Head of caudate nucleus (tissue), 42 donors: ENCODE measurements around the gene KIRREL3.
"Not testable (repeated sequence)": the region's sequence is repeated elsewhere in the genome, so short reads cannot be mapped to it uniquely, and the experiment has no call there.

Source experiments
- DNase-seq, 42 donors: peaks; one replicate each; pipeline versions ENCODE4 v3.0.0 to v3.0.0-alpha.2; 2020 to 2021; ENCODE audit warnings: mixed read lengths in 7 of 42
- intact Hi-C: fragments of 100-400 bp; cut with DNase I; formaldehyde crosslinking; loops from one replicate; pipeline ENCODE4 v1.15.0; 2022

Gene KIRREL3

DNA sequence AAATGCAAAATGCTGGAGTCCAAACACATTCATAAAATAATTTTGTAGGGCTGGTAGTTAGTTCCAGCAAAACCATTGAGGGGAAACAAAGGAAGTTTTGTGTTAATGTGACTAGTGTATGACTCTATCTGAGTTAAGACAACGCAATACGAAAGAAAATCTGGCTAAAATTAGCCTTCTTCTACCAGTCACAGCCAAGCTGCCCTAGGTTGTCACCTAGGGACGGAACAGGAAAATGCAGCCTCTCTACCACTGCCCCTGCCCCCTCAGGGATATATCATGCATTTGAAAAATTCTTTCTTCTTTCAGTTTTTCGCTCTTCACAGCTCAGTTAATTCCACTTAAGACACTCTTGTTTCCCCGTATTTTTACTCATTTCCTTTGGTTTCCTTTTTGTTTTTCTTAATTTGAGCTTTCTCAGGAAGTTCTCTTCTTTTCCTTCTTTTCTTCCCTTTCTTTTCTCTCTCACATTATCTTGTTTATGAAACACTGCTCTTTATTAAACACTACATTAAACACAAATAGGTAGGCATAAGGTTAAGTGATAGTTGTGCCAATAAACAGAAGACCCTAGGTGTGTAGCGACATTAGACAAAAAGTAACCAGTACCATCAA is 30.6 kb downstream of the KIRREL3 start:
- DNase-seq, result peak in 28 of 42 donors; percentile 17 to 83 (median 52)
- intact Hi-C loops, result no loop called here

DNA sequence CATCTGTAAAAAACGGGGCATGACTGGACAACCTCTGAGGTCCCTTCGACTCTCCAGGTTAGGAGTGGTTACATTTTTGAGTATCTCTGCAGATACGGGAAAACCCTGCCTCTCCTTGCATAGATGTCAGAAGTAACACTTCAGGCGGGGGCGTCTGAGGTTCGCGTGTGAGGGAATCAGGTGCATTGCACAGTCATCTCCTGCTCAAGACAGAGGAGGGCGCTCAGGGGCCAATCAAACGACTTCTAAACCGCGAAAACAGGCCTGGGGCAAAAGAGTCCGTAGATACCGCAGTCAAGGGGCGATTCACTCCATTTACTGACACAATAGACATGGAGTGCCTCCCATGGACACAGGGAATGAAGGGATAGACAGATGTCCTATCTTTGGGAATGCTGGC is 31.7 kb downstream of the KIRREL3 start:
- peak in 40 of 42 donors; percentile 46 to 90 (median 71) for DNase-seq
- intact Hi-C loops, result no loop called here

DNA sequence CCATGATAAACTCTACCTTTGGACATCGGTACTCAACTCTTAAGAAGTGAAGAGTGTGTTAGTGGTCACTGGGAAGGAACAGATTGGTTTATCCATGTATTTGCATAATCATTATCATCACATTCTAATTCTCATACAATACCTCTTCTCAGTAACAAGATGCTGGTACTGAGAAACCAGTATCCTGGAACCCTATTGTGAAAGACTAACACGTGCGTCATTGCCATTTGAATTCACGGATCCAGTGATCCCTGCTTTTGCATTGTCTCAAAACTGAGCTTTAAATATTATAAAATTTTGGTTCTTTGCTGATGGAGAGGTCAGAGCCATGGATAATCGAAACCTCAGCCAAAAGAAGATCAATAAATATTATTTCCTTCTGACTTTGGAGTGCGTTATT is 35.2 kb downstream of the KIRREL3 start:
- no peak for DNase-seq
- intact Hi-C loops, result no loop called here

DNA sequence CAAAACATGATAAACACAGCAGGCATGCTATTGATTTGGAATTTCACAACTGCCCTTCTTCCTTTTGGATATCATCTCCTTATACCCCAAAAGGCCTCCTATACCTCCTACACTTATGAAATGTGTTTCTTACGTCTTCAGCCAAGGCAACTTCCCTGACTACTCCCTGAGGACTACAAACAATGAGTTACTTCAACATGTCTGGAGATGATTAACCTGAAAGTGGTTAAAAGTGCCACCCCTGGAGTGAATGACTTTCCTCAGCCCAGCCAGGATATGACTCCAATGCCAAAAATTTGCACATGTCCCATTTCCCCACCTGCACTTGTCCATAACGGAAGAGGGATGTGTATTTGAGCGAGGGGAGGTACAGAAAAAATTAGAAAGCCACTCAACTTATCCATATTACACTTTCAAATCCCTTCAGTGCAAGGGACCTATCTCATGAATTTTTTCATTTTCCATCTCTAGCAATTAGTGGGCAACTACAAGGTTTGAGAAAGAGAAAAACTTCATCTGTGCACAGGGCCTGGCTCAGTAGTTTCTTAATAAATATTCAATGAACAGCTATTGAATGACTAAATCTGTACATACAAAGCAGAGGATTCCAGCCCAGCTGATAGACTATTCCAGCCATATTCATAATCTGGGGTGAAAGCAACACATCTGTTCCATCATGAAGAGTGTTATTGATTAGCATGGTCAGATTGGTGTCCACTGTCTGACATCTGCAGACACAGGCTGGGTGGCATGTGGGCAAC is 36.8 kb downstream of the KIRREL3 start:
- DNase-seq, result no peak
- intact Hi-C loops, result no loop called here

DNA sequence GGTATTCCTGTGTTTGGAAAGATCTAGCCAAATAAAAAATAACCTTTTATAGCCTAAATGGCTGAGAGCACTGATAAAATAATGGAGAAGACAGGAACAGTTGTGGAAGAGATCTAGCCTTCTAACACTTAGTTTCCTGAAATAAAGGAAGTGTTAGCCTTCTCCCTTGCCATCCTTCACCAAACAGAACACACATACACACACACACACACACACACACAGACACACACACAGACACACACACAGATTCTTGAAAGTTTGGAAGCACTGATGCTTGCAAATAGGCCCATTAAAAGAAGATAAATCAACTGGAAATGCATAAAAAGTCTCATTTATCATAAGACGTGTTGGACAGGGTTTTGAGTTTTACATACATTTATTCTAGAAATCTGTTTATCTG is 37.5 kb downstream of the KIRREL3 start:
- intact Hi-C loops, result no loop called here
- no peak for DNase-seq

DNA sequence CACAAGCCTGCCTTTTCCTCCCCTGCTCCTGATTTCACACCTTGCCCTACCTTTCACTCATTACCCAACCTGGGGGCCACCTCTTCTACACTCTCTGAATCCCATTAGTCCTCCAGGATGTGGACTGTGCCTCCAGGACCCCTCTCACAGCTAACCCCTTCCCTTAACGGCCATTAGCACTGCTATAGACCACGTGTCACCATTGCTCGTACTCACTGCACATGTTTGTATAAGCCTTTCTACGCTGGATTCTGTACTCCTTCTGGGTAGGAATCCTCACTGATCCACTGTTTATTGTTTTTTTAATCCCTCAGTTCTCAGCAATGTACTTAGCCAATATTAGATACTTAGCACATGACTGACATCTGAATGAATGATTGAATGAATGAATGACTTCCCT is 40.9 kb downstream of the KIRREL3 start:
- DNase-seq, result no peak
- intact Hi-C loops, result no loop called here

DNA sequence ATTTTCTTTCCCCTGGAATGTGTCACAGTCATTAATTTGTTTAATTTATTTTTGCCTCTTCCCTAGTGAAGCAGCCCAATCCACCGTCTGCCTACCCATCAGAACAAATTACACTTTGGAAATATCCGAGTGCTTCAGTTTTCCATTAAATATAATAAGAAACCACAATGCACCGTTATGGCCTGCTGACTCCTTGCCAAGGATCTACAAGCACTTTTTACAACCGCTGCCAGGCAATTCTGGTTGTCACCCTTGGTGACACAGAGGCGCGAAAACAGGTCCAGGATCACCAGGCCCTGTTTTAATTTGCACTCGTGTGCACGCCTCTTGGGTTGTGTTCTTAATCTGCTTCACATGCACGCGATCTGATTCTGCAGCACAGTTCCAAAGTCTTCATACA is 43.9 kb downstream of the KIRREL3 start:
- intact Hi-C loops, result no loop called here
- no peak for DNase-seq

DNA sequence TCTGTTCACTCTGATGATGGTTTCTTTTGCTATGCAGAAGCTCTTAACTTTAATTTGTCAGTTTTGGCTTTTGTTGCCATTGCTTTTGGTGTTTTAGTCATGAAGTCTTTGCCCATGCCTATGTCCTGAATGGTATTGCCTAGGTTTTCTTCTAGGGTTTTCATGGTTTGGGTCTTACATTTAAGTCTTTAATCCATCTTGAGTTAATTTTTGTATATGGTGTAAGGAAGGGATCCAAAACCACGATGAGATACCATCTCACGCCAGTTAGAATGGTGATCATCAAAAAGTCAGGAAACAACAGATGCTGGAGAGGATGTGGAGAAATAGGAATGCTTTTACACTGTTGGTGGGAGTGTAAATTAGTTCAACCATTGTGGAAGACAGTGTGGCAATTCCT is 48.0 kb downstream of the KIRREL3 start:
- DNase-seq, intact Hi-C loops: not testable (repeated sequence)

DNA sequence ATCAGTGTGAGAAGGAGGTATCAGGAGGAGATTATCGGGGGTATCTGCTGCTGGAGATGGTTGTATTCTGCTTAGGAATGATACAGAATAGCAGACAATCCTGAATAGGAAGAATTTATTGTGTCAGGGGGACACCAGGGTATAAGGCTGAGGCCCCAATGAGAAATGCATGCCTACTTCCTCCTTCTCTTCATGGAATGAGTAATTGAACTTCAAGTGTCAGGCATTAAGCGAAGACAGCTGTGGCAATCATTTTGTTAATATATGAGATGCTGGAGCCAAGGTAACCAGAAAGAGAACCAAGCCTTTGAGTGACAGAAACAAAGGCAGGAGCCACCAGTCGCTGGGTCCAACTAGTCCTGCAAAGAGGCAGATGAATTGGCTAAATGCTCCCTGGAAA is 49.1 kb downstream of the KIRREL3 start:
- DNase-seq, result no peak
- intact Hi-C loops, result no loop called here

DNA sequence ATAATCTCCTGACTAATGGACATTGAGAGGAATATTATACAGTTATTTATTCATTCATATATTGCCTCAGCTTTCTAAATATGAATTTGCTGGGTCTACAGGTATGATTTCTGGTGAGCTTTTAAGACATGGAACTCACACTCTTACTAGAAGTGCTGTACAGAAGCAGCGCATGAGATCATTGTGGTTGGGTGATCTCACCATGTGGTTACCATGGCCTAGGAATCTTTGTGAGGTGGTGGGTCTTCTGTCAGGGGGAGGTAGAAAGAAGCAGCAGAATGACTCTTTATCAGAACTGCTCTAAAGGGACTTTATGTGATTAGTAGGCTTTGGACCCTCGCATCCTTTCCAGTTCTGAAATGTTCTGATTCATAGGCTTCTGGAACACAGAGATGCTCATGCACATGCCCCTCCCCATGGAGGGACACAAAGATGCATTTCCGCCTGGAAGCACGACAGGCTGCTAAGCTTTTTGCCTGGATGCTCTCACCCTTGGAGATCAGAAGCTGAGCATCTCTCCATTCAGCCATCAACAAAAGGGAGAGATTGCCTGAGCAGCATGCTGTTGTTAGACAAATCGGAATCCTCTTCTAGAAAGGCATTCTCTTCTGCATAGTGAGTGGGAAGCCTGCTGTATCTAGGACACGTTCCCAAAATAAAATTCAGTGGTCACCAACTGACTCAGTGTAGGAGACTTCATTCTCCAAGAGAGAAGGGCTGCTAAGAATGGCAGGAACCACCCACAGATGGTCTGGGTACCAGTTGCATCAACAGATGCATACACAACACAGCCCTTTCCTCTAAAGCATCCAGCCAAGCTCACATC is 51.3 kb downstream of the KIRREL3 start:
- DNase-seq, result no peak
- intact Hi-C loops, result no loop called here

DNA sequence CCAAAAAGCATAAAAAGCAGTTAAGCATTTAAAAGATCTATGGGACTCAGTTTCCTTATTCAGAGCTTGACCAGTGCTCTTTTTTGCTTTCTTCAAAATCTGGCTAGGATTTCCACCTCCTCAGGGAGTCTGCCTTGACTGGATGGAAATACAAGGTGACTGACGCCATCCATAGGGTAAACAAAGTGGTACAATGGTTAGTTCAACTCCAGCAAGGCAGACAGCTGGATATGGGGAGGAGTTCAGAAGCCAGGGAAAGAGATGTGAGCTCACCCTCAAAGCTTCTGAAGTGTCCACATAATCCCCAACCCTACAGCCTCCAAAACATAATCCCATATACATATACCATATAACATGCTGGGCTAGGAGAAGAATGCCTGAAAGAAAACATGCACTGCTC is 52.0 kb downstream of the KIRREL3 start:
- DNase-seq, result no peak
- intact Hi-C loops, result no loop called here

DNA sequence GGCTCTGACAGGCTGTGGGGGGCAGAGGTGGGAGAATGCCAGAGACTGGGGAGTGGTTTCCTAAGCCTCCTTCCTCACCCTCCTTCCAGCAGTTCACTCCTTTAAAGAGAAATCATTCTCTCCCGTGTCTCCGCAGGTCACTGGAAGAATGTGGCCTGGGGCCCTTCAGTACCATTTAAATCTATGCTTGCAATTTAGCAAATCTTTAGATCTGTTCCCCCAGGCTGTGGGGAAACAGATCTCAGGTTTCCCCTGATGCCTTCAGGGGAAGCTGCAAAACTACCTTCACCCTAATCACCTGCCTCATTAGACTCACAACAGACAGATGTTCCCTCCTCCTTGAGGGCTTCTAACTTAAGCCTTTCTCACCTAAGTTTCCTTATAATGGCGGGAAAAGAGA is 55.3 kb downstream of the KIRREL3 start:
- intact Hi-C loops, result no loop called here
- DNase-seq, result no peak

DNA sequence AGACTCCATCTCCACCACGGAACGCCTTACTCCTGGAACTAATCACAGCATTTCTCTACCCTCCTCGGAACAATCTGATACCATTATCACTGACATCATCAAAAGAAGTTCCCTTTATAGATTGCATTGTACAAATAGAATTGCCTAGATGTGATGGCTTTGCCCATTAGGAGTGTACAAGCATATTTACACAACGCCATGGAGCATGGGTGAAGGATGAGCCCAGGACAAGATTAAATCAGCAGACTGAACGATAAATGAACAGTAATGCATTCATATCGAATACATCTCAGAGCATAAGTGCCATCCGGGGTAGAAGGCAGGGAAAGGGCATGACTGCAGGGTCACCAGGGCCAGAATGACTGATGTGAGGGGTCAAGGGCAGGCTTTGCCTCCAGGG is 57.3 kb downstream of the KIRREL3 start:
- intact Hi-C loops, result no loop called here

DNA sequence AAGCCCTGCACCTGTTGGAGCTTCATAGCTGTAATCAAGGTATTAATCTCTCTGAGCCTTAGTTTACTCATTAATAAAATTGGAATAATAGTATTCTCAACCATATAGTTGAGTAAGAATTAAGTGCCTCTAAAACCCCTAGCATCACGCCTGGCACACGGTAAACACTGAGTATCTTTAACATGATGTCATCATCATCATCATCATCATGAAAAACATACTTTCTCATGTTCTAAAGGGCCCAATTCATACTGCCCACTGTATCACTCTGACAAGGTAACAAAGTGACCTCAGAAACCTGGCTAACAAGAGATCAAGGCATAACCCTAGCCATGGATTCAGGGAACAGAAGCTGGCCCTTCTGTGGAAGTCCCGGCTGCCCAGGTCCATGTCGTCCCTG is 58.4 kb downstream of the KIRREL3 start:
- intact Hi-C loops, result no loop called here

More for the DNA sequence above, 57.3 kb downstream of the KIRREL3 start:
- no peak for DNase-seq

DNA sequence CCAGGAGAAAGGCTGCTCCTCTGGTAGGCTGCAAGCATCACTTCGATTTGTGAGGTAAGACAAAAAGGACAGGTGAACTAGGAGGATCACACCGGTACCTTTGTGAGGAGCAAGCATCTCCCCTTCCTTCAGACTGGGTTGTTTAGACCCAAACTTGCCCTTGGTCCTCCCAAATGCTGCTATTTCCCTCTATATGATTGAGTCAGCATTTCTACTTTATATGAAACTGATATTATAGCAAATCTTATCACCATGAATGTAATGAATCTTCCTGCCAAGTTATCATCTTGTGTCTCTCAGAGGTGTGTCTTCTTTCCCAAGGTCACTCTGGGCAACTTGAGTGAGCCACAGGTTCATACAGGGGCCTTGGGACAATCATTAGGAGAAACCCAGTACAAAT is 61.0 kb downstream of the KIRREL3 start:
- no peak for DNase-seq
- intact Hi-C loops, result no loop called here

More for the DNA sequence above, 58.4 kb downstream of the KIRREL3 start:
- peak in 1 of 42 donors; percentile 40 for DNase-seq

DNA sequence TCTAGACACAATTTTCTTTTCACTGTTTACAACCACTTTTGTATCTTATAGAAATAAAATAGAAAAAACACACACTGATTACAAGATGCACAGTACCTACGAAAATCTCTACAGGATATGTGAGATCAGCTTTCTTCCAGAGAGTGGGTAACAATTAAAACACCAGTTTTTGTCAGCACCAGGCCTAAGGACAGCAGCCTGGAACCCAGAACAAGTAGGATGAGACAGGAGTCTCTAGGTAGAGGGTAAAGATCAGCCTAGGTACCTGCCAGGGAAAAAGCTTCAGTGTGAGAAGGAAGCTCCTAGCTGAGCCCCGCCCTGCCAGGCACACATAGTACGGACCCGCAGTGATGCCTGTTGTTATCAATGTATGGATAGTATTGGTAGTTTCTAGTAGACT is 61.9 kb downstream of the KIRREL3 start:
- no peak for DNase-seq
- intact Hi-C loops, result no loop called here

DNA sequence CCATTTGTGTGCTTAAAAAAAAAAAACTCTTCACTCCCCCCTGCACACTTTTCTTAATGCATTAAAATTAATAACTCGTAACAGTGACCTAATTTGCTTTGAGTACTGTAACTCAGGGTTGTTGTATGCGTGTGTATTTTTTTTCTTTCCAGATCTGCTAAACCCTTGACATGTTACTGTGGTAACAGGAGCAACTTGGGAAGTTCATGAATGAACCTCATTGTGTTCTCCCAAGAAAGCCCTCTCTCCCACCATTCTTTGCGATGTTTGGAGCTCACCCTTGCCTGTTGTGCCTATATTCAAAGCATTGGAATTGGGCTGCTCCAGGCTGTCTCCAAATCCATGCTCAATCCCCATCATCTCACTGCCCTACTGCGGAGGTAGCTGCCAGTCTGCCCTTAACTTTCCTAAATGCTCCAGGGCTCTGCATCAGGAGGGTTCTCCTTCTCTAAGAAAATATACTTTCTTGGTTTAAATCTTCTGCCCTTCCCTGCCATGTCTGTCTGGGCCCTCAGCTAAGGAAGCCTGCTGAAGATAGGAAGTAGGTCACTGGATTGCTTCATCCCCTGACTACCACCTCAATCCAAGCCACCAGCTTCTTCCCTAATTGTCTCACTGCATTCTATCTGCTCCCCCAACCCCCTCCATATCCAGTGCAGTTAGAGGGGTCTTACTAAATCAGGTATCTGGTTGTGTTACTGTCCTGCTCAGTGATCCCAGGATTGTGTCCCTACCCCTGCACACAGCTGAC is 70.3 kb downstream of the KIRREL3 start:
- peak in 11 of 42 donors; percentile 16 to 64 (median 39) for DNase-seq
- intact Hi-C loops, result no loop called here

DNA sequence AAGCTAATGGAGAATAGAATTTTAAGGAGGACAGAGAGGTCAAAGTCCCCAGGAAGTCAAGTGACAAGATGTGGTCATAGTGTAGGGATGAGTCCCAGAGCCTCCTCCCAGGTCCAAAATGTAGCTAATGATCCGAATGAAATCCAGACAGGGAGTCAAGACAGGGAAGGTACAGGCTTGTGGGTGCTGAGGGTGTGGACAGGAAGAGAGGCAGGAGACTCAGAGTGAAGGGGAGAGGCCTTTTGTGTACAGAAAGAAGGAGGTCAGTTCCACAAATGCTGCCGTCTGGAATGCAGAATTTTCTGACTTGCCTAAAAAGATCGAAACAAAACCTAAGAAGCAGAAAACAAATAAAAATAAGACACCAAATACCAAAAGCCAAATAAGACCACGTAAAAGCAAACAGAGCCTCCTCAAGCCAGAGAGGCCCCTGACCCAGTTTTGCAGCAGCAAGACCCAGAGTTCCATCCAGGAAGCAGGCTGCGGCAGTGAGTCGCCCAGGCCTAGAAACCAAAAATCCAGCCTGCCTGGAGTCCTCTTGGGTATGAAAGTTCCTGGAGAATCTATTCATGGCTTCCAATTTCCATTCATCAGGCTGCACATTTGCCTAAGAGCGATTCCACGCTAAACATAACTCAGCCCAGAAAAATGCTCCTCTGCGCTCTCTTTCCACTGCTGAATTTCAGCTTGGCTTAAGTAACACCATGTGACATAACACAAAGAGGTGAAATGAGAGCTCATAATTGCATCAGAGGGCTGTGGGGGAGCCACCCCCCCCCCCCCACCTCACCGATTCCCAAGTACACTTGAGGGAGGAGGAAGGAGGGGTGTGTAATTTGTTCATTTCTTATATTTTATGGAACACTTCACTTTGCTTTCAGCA is 71.2 kb downstream of the KIRREL3 start:
- intact Hi-C loops, result loop anchor here (5.0 kb wide), 1 partner anchor 208 kb away; no protein-coding TSS in a partner anchor
- peak in 13 of 42 donors; percentile 22 to 71 (median 43) for DNase-seq
